ENCODE data around the gene GALK1. TPM values are rescaled to one million over a fixed set of nuclear protein-coding genes. Genes with fewer than 3 reads are reported as not detected.

The GALK1 gene
- total and polyA plus RNA-seq, 7 experiments from 2014 or later = 9.9 to 42.9 (median 18.9) TPM

DNA sequence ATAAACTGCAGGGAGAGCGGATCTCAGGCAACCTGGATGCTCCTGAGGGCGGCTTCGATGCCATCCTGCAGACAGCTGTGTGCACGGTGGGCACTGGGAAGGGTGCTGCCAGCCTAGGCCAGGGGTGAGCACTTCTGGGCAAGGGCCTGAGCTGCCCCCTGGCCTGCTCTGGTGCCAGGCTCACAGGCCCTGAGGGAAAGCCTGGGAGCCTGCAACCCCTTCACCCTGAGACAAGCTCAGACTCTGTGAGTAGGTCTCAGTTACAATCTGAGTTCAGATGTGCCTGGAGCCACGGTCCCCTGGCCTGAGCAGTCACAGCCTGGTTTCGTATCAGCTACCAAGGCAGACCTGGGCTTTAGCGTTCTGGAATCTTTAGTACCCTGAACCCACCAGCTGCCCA is 35.6 kb downstream of the GALK1 start:
- Histone ChIP-seq H3K27me3 (ENCODE audit: control insufficient read depth in 2 of 2, insufficient read depth in 2 of 2, low read length in 2 of 2) (no peaks in the 10 kb centered on the region), H3K4me1 (ENCODE audit: control insufficient read depth in 2 of 2, insufficient read depth in 2 of 2, low read length in 2 of 2) (no peaks in the 10 kb centered on the region), H3K27ac (ENCODE audit: low read depth, low read length) (no peak overlapping the region), H3K9me3 (ENCODE audit: control insufficient read depth in 2 of 3, low read length in 3 of 3) (no peaks in the 10 kb centered on the region), H3K36me3 (ENCODE audit: control insufficient read depth in 2 of 3, insufficient read depth in 3 of 3, low read length in 3 of 3) (no peaks in the 10 kb centered on the region), H3K4me3 (ENCODE audit: low read length) (no peak overlapping the region)
- H3K4me3 Mint-ChIP-seq = no peak overlapping the region
- no peak for ATAC-seq
- H3K4me1 Mint-ChIP-seq = peaks cover 0 to under 1% (median 0%) of the 10 kb centered on the region in 7 donors
- H3K27me3 Mint-ChIP-seq = no peaks in the 10 kb centered on the region
- no peaks in the 10 kb centered on the region for H3K9me3 Mint-ChIP-seq
- H3K27ac Mint-ChIP-seq = no peak overlapping the region
- DNase-seq = no peak
- ChIA-PET CTCF (interaction anchor here (0.6 kb wide), 2 partner anchors 96 to 1301 kb away, joined by 3 to 4 read pairs; partner anchors contain the start of gene SMIM5), POLR2A (no interaction called here)
- no peaks in the 10 kb centered on the region for H3K36me3 Mint-ChIP-seq
- intact Hi-C loops (cut with micrococcal nuclease) = no loop called here

DNA sequence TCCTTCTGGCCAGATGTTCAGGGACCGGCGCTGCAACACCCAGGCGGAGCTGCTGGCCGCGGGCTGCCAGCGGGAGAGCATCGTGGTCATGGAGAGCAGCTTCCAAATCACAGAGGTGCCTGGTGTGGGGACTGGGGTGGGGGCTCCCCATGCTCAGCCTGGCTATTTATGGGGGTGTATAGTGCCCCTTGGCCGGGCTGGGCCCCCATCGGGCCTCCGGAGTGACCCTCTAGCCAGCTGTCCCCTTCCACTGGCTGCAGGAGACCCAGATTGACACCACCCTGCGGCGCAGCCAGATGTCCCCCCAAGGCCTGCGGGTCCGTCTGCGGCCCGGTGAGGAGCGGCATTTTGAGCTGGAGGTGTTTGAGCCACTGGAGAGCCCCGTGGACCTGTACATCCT is 37.6 kb downstream of the GALK1 start:
- Mint-ChIP-seq H3K27me3 (no peaks in the 10 kb centered on the region), H3K9me3 (no peaks in the 10 kb centered on the region), H3K4me1 (no peaks in the 10 kb centered on the region), H3K4me3 (no peak overlapping the region), H3K27ac (no peak overlapping the region), H3K36me3 (no peaks in the 10 kb centered on the region)
- no peak for DNase-seq
- no peaks in the 10 kb centered on the region for H3K4me1 ChIP-seq (ENCODE audit: control insufficient read depth in 2 of 2, insufficient read depth in 2 of 2, low read length in 2 of 2)
- intact Hi-C loops (cut with micrococcal nuclease) = no loop called here
- ChIA-PET CTCF (no interaction called here), POLR2A (no interaction called here)
- no peaks in the 10 kb centered on the region for H3K27me3 ChIP-seq (ENCODE audit: control insufficient read depth in 2 of 2, insufficient read depth in 2 of 2, low read length in 2 of 2)
- no peak overlapping the region for H3K4me3 ChIP-seq (ENCODE audit: low read length)
- ATAC-seq = no peak
- H3K27ac ChIP-seq (ENCODE audit: low read depth, low read length) = no peak overlapping the region
- H3K9me3 ChIP-seq (ENCODE audit: control insufficient read depth in 2 of 3, low read length in 3 of 3) = no peaks in the 10 kb centered on the region
- no peaks in the 10 kb centered on the region for H3K36me3 ChIP-seq (ENCODE audit: control insufficient read depth in 2 of 3, insufficient read depth in 3 of 3, low read length in 3 of 3)

DNA sequence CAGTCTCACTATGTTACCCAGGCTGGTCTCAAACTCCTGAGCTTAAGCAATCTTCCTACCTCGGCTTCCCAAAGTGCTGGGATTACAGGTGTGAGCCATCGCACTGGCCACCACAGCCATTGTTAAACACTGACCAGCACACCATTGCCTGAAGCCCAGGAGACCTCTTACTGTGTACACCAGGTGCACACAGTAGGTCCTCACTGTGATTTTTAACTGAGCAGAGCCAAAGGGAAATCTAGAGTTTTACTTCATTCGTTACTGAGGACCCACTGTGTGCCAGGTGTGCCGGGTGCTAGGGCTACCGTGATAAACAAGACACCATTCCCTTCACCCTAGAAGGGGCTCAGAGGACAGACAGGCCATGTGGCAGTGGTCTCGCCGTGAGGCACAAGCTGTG is 39.5 kb downstream of the GALK1 start:
- POLR2A ChIA-PET = no interaction called here
- Histone ChIP-seq H3K27me3 (ENCODE audit: control insufficient read depth in 2 of 2, insufficient read depth in 2 of 2, low read length in 2 of 2) (no peaks in the 10 kb centered on the region), H3K9me3 (ENCODE audit: control insufficient read depth in 2 of 3, low read length in 3 of 3) (no peaks in the 10 kb centered on the region), H3K4me3 (ENCODE audit: low read length) (no peak overlapping the region), H3K27ac (ENCODE audit: low read depth, low read length) (no peak overlapping the region), H3K36me3 (ENCODE audit: control insufficient read depth in 2 of 3, insufficient read depth in 3 of 3, low read length in 3 of 3) (no peaks in the 10 kb centered on the region), H3K4me1 (ENCODE audit: control insufficient read depth in 2 of 2, insufficient read depth in 2 of 2, low read length in 2 of 2) (peaks cover 0 to 5% of the 10 kb centered on the region in 2 donors)
- H3K27me3 Mint-ChIP-seq = peaks cover 0 to 6% (median 0%) of the 10 kb centered on the region in 5 donors
- CTCF ChIA-PET = no interaction called here
- no peaks in the 10 kb centered on the region for H3K9me3 Mint-ChIP-seq
- no peak for ATAC-seq
- DNase-seq = no peak
- no peak overlapping the region for H3K4me3 Mint-ChIP-seq
- intact Hi-C loops (cut with micrococcal nuclease) = no loop called here
- H3K27ac Mint-ChIP-seq = no peak overlapping the region
- H3K4me1 Mint-ChIP-seq = peaks cover 2 to 5% (median 3%) of the 10 kb centered on the region in 7 donors
- no peaks in the 10 kb centered on the region for H3K36me3 Mint-ChIP-seq

DNA sequence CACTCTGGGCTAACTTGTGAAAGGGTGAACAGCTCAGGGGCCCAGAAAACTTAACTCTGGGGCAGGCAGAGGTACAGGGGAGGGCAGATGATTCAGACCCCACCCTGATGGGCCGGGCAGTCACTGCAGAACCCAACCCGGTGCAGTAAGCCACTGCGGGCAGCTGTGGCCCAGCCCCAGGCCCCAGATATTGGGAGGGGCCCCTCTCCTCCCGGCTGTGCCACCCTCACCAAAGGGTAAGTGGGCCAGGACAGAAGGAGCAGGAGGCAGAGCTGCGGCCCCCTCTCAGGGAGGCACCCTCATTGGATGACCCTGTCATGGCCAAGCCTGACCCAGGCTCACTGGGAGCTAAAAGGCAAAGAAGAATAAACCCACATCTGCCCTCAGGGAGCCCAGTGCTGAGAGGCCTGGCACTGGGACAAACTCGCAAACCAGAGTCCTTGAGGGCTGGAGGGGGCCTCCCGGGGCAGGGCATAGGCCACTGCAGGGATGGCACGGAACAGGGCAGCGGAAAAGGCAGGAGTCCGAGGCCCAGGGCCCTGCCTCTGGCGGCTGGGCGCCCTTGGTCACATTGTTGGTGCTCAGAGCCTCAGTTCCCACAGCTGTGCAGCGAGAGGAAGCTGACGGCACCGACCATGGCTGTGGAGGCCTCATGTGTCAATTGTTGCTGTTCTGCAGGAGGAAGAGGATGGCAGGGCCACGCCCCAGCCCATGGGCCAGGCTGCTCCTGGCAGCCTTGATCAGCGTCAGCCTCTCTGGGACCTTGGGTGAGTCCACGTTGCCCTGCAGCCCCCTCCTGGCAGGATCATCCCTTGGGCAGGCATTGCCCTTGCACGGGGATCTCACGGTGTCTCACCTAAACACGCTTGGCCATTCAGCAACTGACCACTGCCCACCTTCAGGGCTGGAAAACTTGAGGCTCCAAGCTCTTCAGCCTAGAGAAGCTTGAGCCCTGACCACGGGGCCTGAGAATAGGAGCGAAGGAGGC is 40.7 kb downstream of the GALK1 start:
- Mint-ChIP-seq H3K9me3 (no peaks in the 10 kb centered on the region), H3K4me1 (peaks cover 4 to 7% (median 6%) of the 10 kb centered on the region in 7 donors), H3K36me3 (no peaks in the 10 kb centered on the region), H3K27ac (no peak overlapping the region), H3K4me3 (no peak overlapping the region), H3K27me3 (peaks cover 0 to 18% (median 0%) of the 10 kb centered on the region in 5 donors)
- H3K4me3 ChIP-seq (ENCODE audit: low read length) = no peak overlapping the region
- H3K36me3 ChIP-seq (ENCODE audit: control insufficient read depth in 2 of 3, insufficient read depth in 3 of 3, low read length in 3 of 3) = no peaks in the 10 kb centered on the region
- intact Hi-C loops (cut with micrococcal nuclease) = no loop called here
- H3K4me1 ChIP-seq (ENCODE audit: control insufficient read depth in 2 of 2, insufficient read depth in 2 of 2, low read length in 2 of 2) = peaks cover 0 to 5% of the 10 kb centered on the region in 2 donors
- DNase-seq = no peak
- no peaks in the 10 kb centered on the region for H3K27me3 ChIP-seq (ENCODE audit: control insufficient read depth in 2 of 2, insufficient read depth in 2 of 2, low read length in 2 of 2)
- ChIA-PET CTCF (no interaction called here), POLR2A (no interaction called here)
- no peaks in the 10 kb centered on the region for H3K9me3 ChIP-seq (ENCODE audit: control insufficient read depth in 2 of 3, low read length in 3 of 3)
- no peak overlapping the region for H3K27ac ChIP-seq (ENCODE audit: low read depth, low read length)
- ATAC-seq = no peak

DNA sequence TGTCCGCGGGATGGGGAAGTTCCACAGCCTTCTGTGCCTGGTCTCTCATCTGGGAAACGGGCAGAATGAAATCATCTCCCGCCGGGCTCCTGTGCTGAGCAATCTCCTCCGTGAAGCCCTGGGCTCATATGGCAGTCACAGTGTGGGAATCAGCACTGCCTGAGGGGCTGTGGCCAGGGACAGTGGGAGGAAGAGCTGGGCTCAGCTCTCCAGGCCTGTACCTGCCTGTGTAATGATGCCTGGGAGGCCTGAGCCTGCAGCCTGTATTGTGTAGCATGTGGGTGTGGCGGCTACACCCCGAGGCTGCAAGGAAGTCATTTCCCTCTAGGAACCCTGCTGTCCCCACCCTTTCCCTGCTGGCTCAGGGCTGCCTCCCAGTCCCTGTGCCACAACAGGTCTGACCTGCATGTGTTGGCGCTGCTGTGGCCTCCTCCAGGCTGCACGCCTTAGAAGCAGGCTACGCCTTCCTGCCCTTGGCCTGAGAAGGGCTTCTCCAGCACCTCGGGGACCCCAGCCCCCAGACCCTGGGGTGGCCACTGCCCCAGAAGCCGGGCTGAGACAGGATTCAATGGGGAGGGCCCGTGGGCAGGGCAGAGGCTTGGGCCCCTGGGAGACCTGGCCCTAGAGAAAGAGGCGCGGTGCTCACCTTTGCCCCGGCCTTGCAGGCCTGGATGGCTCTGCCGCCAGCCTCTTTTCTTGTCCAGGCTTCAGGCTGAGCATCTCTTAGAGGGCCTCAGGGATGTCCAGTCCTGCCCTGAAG is 41.6 kb downstream of the GALK1 start:
- peak overlapping the region in 3 of 10 donors; percentile 5 to 32 (median 21) for H3K4me3 Mint-ChIP-seq
- H3K4me3 ChIP-seq (ENCODE audit: low read length) = no peak overlapping the region
- no peaks in the 10 kb centered on the region for H3K36me3 Mint-ChIP-seq
- peaks cover 0 to 5% of the 10 kb centered on the region in 2 donors for H3K4me1 ChIP-seq (ENCODE audit: control insufficient read depth in 2 of 2, insufficient read depth in 2 of 2, low read length in 2 of 2)
- DNase-seq (no peak), ATAC-seq (no peak)
- H3K27me3 Mint-ChIP-seq = peaks cover 0 to 25% (median 0%) of the 10 kb centered on the region in 5 donors
- no peaks in the 10 kb centered on the region for H3K9me3 ChIP-seq (ENCODE audit: control insufficient read depth in 2 of 3, low read length in 3 of 3)
- H3K36me3 ChIP-seq (ENCODE audit: control insufficient read depth in 2 of 3, insufficient read depth in 3 of 3, low read length in 3 of 3) = no peaks in the 10 kb centered on the region
- H3K4me1 Mint-ChIP-seq = peaks cover 4 to 7% (median 6%) of the 10 kb centered on the region in 7 donors
- intact Hi-C loops (cut with micrococcal nuclease) = no loop called here
- H3K9me3 Mint-ChIP-seq = no peaks in the 10 kb centered on the region
- POLR2A ChIA-PET = no interaction called here
- H3K27ac Mint-ChIP-seq = no peak overlapping the region
- CTCF ChIA-PET = no interaction called here
- H3K27ac ChIP-seq (ENCODE audit: low read depth, low read length) = no peak overlapping the region
- no peaks in the 10 kb centered on the region for H3K27me3 ChIP-seq (ENCODE audit: control insufficient read depth in 2 of 2, insufficient read depth in 2 of 2, low read length in 2 of 2)

DNA sequence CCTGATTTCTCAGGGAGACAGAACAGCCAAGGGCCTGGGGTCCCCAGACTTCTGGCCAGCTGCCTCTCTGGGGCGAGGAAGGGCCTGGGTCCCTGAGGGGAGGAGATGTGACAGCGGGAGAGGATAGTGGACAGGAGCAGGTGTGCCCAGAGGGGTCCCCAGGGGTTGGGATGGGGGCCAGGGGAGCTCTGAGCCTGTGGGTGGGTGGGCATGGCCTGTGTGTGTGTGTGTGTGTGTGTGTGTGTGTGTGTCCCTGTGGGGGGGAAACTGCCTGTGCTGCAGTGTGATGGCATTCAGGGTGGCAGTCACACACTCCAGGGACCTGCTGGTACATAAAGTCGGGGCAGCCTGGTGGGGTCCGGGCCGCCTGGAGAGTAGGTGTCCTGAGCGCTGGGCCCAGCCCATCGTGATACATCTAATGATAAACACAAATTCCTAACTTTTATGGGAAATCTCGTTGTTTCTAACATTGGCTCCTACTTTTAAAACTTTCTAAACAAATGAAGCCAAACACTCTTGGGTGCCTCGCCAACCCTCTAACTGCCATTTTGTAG is 42.4 kb downstream of the GALK1 start:
- Histone ChIP-seq H3K27ac (ENCODE audit: low read depth, low read length) (no peak overlapping the region), H3K9me3 (ENCODE audit: control insufficient read depth in 2 of 3, low read length in 3 of 3) (no peaks in the 10 kb centered on the region), H3K36me3 (ENCODE audit: control insufficient read depth in 2 of 3, insufficient read depth in 3 of 3, low read length in 3 of 3) (no peaks in the 10 kb centered on the region), H3K27me3 (ENCODE audit: control insufficient read depth in 2 of 2, insufficient read depth in 2 of 2, low read length in 2 of 2) (no peaks in the 10 kb centered on the region), H3K4me3 (ENCODE audit: low read length) (no peak overlapping the region), H3K4me1 (ENCODE audit: control insufficient read depth in 2 of 2, insufficient read depth in 2 of 2, low read length in 2 of 2) (peaks cover 0 to 5% of the 10 kb centered on the region in 2 donors)
- ChIA-PET POLR2A (no interaction called here), CTCF (no interaction called here)
- Mint-ChIP-seq H3K36me3 (no peaks in the 10 kb centered on the region), H3K4me3 (peak overlapping the region in 5 of 10 donors; percentile 5 to 61 (median 21)), H3K27me3 (peaks cover 0 to 25% (median 0%) of the 10 kb centered on the region in 5 donors), H3K9me3 (no peaks in the 10 kb centered on the region), H3K4me1 (peaks cover 4 to 7% (median 6%) of the 10 kb centered on the region in 7 donors), H3K27ac (peak overlapping the region in 1 of 9 donors; percentile 51)
- DNase-seq = no peak
- intact Hi-C loops (cut with micrococcal nuclease) = no loop called here
- ATAC-seq = no peak
